SW480 (cell line): ENCODE measurements around the gene ASB13.
A peak's percentile ranks its signal among the peaks of the same experiment; 100 is the strongest.

ENCODE experiments used
- DNase-seq: peaks from one replicate; pipeline ENCODE4 v3.0.0-alpha.2; 2016; ENCODE audit warnings: low spot score

The ASB13 gene

DNA sequence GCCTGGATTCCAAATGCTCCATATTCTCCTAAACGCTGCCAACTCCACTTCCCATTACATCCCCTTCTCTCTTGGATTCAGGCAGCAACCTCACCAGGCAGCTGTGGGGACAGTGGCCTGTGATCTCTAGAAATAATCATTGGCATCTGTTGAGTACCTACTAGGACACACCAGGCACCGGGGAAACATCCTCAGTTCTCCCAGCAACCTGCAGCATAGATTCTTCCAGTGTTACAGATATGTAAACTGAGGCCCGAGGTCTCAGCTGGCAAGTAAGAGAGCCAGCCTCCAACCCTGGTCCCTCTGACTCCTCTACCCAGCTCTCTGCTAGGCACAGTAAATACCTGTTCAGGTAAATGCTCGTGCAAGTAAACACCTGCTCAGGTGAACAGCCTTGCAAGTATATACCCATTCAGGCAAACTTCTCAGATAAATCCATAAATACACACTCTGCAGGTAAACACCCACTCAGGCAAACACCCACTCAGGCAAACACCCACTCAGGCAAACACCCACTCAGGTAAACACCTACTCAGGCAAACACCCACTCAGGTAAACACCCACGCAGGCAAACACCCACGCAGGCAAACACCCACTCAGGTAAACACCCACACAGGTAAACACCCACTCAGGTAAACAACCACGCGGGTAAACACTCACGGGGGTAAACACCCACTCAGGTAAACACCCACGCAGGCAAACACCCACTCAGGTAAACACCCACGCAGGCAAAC lies 18.7 kb downstream of the ASB13 start:
- DNase-seq, result no peak

DNA sequence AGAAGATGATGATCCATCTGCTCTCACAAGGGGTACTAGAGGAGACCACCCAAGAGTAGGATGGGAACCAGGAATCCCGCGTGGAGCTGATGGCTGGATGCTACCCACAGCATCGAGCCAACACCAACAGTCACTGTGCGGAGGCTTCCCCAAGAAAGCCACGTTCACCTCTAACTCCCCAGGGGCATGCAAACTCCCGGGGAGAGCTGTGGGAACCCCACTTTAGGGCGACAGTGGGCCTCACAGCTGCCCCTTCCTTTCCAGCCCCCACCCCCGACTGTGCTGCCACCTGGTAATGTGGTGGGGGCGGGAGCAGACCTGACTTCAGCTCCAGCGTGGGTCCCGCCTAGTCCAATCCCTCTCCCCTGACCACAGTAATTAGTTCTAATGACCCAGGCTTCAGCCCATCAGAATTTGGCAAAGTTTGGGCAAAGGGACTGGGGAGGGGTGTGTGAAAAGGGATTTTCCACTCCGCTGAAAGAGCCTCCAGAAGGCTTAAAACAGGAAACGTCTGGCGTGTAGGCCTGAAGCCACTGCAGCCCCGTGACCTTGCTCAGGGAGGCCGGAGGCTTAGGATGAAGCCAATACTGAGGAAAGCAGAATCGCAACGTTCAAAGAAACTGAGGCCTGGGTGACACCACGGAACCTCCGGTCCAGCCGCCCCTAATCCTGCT lies 20.3 kb downstream of the ASB13 start:
- no peak for DNase-seq

DNA sequence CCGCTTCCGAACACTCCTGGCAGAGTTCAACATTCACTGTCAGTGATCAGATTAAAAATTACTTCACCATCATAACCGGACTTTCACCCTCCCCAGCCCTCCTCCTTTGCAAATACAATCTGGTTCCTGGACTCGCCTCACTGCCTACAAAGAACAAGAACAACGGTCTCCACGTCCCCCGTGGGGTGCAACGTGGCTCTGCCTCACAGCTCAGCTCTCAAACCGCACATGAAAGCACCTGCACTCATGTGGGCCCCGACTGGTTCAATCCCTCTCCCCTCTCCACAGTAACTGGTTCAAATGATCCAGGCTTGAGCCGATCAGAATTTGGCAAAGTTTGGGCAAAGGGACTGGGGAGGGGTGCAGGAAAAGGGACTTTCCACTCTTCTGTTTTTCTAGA lies 21.0 kb downstream of the ASB13 start:
- DNase-seq, result no peak

DNA sequence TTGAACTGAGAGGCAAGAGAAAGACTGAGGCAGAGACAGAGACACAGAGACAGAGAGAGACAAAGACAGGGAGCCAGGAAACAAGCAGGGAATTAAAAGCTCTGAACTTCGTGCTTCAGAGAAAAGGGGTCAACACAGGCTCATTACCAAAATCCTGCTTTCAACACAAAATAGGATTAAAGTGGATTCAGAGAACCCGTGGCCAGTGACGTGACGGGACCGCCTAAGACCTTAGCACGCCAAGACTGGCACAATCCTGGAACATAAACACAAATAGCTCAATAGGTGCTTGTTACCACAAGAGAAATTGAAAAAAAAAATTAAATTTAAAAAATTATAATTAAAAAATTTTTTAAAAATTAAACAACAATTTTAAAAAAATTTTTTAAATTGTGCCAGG lies 21.5 kb downstream of the ASB13 start:
- DNase-seq, result no peak

DNA sequence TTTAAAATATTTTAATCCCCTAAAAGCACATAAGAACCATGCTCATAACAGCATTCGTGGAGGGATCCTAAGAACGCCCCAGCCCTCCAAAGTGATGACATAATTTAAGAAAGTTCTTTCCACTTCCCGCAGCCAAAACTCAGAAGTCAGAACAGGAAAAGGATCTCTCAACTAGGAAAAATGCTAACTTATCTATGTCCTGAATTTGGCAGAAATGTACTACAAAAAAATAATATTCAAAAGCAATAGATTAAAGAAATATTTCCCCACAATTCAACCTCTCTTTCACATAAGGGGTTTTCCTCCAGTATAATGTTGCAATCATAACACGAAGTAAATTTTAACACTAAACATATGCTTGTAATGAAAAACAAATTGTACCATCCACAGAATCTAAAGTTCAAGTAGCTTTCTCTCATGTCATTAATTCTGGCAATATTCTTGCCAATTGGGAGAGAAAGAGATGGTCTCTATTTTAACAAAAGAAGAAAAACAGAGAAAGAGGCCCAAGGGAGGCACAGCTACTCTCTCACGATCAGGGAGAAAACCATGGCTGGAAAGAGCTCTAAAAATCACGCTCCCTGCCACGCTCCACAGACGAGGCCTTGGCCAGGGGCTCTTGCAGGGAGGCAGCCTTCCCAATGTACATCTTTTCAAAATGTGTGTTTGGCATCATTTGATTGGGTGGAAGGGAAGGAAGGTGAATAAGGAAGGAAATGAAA lies 22.9 kb downstream of the ASB13 start:
- no peak for DNase-seq

DNA sequence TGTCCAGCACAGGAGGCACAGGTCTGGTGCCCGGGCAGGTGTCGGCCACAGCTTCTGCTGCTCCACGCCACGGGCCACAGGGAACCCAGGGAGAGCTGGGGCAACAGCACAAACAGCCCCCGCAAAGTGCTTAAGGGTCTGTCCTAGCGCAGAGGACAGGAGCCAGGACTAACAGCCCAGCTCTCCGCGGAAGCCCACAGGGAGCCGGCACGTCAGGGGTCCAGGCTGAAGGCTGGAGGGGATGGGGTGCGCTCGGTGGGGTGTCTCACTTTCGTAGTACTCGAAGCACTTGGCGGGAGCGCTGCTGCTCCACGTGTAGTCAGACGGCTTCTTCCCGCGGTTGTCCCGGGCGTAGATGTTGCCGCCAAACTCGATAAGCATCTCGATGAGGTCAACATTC lies 24.9 kb downstream of the ASB13 start:
- DNase-seq, result no peak

DNA sequence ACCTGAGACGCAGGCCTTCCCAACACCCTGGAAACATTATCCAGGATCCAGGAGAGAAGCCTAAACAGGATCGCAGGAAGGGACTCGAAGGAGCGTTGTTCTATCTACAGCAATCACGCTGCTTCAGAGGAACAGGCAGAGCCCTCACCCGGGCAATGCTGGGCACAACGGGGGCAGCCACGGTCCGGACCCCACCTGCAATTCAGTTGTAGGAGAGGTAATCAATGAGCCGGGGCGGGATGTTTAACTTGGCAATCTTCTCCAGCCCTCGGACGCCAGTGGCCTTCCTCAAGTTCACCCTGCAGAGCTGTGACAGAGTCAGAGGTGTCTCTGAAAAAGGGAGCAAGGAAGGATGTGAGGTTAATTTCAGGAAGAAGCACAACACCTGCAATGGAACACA lies 25.9 kb downstream of the ASB13 start:
- no peak for DNase-seq

DNA sequence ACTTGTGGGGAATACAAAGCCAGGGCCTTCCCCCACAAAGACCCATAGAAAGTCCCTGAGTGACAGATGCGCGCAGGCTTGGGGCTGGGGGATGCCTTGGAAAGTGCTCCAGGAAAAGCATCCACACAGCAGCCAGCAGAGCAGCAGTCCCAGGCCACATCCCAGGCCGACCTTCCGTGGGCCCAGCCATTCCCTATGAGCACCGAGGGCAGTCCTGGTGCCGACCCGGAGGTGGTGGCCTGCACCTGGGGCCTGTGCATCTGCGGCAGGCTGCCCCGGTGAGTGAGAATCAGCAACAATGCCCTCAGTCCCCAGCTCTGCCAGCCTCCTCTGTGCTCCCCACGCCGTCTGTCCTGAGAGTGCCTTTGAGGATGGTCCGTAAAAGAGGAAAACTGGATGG lies 26.4 kb downstream of the ASB13 start:
- DNase-seq, result no peak

DNA sequence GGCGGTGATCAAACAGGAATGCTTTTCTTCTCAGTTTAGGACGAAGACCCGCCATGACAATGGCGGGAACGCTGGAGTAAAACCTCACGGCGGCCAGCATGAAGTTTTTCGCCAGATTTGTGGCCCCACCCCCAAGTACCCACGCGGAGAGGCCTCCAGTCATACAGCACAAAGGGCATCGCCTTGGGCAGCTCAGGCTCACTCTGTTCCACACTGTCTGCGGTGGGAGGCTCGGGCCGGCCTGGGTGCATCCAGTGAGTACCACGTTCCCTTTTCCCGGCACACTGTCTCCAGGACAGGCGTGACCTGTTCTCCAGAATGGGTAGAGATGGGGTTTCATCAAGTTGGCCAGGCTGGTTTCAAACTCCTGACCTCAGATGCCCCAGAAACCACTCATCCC lies 27.3 kb downstream of the ASB13 start:
- no peak for DNase-seq

DNA sequence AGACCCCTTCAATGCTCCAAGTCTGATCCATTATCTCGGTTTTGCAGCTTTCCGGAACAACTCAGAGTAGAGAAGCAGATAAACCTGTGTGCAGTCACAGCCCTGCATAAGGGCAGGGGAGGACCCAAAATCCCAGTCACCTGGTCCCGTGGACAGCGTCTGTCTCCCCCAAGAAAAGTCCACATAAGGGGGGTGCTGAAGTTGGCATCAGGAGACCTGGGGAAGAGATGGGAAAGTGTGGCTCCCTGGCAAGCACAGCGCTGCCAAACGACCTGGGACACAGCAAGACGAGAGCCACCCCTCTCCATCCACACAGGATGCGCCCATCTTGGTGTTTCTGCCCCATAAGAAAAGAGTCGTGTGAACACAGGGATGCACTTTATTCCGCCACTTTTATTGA lies 27.9 kb downstream of the ASB13 start:
- DNase-seq, result no peak

DNA sequence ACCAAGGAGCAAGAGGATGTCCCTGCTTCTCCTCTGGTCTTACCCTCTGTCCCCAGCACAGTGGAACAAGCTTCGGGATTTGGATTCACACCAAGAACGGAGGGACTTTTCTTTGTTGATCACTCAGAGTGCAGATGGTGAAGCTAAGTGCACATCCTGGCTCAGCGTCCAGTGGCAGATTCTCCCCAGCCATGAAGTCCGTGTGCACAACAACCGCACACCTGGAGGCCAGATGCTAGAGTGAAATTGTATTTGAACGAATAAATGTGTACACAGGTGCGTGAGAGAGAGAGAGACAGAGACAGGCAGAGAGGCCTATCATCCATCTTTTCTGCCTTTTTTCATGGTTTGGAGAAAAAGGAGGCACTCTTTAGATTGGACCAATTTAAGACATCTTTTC lies 31.5 kb downstream of the ASB13 start:
- DNase-seq, result no peak

DNA sequence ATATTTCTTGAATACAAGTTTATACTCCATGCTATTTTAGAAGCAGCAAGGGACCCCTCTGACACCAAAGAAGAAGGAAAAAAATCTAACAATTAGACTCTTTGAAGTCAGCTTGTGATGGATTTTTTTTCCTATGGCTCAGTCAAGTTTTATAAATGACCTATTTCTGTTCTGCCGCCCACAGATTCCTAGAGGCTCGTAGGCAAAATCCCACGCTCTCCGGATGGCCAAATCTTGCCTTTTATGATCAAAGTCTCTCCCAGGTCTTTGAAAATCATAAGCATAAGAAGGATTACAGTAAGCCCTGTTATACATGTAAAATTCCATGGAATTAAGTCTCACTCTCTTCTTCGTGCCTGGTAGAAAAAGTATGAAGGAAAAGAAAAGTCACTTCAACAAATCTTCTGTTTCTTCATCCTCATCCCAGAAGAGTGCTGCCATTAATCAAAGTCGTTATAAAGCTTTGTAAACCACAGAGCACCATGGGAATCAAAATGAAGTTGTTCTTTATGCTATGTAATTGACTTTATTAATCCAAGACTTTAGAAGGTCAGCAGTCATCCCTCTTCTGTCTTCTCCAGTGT lies 33.1 kb downstream of the ASB13 start:
- no peak for DNase-seq

DNA sequence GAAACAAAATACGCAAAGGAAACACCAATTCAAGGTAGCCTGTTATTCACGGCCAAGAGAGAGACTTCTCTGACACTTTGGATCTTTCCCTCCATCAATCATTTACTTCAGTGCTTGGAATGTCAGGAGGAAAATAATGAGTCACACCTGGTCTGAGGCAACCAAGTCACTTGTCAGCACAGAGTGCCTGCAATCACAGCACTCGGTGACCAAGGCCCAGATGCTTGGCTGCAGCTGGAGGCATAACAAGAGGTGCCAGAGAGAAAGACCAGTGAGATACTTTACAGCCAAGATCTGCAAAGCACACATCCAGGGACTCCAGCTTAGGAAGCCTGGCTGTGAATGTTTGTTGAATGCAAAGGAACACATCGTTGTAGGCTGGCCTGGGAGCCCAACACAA lies 33.9 kb downstream of the ASB13 start:
- peak; percentile 70 for DNase-seq

DNA sequence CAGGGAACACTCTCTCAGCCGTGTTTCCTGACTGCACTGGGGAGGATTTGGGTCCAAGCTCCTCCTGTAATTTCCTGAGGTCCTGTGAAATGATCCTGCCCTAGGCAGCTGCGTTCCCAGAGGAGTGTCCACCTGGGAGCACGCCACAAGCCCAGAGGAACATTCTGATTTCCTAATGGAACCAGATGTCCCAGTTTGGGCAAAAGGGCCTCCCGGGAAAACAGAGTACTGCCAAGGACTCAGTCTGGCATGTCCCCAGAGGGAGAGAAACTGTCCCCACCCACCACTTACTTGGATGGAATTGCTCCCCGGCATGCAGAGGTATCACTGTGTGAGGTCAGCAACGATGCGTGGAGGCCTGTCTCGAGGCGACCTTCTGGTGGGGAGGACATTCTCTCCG lies 34.5 kb downstream of the ASB13 start:
- DNase-seq, result no peak

DNA sequence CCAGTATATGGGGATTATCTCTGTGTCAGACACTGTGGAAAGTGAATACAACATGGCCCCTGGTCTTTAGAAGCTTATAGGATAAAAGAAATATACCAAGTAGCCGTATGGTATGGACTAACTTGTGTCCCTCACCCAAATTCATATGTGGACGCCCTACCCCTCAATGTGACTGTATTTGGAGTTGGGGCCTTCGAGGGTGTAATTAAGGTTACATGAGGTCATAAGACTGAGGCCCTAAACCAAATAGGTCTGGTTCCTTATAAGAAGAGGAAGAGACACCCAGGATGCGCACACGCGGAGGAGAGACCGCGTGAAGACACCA lies 36.3 kb downstream of the ASB13 start:
- no peak for DNase-seq

DNA sequence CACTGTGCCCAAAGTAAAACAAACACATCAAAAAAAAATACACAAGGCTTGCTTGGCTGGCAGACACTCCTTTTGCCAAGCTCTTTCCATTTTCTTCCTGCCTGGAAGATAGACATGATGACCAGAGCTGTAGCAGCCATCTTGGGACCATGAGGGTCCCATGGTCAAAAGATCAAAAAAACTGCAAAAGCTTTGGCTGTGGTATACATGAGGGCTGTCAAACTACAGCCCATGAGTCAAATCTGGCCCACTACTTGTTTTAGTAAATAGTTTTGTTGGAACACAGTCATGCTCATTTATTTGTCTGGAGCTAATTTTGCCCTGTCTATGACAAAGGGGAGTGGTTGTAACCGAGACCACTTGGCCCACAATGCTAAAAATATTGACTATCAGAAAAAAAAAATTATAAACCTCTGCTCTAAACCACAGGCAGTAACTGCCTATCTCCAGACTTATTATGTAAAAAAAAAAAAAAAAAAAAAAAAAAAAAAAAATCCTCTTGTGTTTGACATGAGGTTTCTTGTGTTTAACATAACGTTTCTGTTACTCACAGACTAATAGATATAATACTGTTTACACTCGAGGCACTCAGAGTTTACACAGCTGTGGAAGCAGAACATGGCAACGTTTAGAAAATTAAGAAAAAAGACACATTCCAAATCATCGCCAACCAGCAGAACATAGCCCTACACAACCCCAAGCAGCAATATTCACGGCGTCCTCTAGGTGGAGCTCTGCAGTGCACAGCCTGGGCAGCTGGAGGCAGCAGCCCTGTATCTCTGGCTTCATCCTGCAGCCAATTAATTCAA lies 36.9 kb downstream of the ASB13 start:
- peak; percentile 66 for DNase-seq

DNA sequence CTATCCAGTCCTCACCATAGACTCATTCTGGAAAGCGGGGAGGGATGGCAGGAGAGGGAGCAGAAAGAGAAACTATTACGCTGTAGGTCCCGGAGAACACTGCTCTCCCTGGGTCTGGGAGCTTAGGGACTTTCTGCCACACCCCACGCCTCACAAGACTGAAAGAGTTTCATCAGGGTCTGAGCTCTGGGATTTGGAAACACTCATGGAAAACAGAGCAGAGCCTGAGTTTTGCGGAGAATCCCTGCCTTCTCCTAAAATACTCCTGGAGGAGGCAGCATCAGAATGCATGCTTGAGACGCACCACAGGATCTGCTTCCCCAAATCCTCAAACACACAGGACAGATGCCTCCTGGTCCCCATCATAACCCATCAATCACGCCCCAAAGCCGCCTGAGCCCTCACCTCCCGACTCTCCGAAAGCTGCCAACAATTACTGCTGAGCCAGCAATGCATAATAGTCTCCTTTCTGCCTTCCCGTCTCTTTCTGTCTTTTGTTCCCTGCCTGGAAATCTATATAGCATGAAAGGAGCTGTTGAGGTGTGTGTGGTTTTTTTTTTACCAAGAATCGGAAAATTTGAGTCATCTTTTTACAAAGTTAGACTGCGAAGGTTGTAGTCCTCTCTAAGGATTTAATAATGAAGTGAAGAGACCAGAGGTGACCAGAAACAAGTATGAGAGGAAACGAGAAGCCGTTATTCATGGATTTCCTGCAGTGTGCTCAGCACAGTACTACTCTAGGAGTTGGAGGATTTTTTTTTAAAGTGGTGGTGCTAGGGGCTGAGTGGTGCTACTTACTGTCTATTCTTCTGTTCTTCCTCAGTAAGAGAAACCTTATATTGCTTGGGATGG lies 37.7 kb downstream of the ASB13 start:
- no peak for DNase-seq

DNA sequence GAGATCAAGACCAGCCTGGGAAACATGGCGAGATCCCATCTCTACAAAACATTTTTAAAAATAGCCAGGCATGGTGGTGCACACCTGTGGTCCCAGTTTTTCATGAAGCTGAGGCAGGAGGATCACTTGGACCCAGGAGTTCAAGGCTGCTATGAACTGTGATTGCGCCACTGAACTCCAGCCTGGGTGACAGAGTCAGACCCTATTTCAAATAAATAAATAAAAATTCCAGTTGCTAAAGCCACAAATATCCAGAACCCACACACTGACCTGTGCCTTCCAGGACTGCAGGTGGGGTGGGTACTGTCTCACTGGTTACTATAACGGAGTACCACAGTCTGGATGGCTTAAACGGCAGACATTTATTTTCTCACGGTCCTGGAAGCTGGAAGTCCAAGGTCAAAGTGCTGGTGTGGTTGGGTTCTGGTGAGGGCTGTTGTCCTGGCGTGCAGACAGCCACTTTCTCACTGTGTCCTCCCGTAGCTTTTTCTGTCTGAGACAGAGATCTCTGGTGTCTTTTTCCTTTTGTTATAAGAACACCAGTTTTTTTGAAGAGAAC lies 38.8 kb downstream of the ASB13 start:
- DNase-seq, result no peak

DNA sequence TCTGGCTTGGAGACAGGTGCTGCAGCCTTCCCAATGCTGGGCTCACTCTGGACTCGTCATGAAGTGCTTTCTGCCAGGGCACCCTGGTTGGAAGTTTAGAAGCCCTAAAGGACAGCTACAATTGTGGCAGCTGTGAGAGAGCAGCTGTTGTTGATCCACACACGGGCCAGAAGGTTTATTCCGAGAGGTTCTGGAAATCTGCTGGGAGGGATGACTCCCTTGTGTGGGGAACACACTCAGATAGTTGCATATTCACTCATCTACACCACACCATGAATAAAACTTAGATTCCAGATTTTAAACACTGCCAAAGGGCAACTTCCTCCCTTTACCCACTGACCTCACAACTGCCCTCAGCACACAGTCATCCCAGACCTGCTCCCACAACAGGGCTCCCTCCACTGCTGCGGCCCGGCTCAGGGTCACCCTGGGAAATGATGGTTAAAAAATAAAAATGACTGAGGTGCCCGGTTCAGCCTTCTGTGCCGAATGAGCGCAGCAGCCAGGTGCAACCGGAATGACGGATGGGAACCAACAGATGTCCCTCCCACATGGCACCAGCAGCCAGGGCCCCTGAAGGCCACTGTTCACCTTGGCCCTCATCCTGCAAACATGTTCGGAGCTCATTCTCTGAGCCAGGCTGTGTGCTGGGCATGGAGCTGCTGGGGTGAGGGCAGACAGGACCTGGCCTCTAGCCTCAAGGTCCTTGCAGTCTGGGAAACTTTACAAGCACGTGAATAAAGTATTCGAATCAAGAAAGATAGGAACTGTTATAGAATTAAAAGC lies 40.2 kb downstream of the ASB13 start:
- DNase-seq, result no peak

DNA sequence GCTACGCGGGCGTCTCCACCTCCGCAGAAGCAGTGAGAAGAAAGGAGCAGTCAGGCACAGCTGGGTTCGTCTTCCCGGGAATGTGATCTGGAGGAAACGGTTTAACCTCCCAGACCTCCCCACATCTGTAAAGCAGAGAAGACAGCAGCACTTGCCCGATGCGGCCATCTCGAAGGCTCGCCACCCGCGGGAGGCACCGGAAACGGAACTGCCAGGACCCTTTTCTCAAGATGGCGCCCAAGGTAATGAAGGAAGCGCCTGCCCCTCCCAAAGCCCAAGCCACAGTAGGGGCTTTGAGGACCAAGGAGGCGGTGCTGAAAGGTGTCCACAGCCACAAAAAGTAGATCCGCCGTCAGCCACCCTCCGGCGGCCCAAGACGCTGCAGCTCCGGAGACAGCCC lies 41.7 kb downstream of the ASB13 start:
- no peak for DNase-seq
